HEK293 (cell line): Measurements from ENCODE around the gene DOCK8.

Experiments
- GLIS1 ChIP-seq: fragments of 450-650 bp; formaldehyde crosslinking; IDR thresholded peaks from 2 replicates; pipeline ENCODE4 v1.5.1; 2016; ENCODE audit warnings: missing biosample characterization, missing genetic modification characterization
- PATZ1 ChIP-seq: fragments of 450-650 bp; formaldehyde crosslinking; IDR thresholded peaks from 2 replicates; pipeline ENCODE4 v1.5.1; 2016; ENCODE audit warnings: missing biosample characterization, missing genetic modification characterization
- PRDM2 ChIP-seq: fragments of 450-650 bp; formaldehyde crosslinking; IDR thresholded peaks from 2 replicates; pipeline ENCODE4 v1.5.1; 2016; ENCODE audit warnings: missing biosample characterization, missing genetic modification characterization, borderline replicate concordance
- TRIM28 ChIP-seq: IDR thresholded peaks from 2 replicates; pipeline ENCODE4 v1.6.1; 2011; ENCODE audit warnings: low read length, control low read depth, borderline replicate concordance
- ZBTB17 ChIP-seq: fragments of 450-650 bp; formaldehyde crosslinking; IDR thresholded peaks from 2 replicates; pipeline ENCODE4 v1.5.1; 2016; ENCODE audit warnings: missing biosample characterization, missing genetic modification characterization
- ZBTB21 ChIP-seq: fragments of 450-650 bp; formaldehyde crosslinking; IDR thresholded peaks from 2 replicates; pipeline ENCODE4 v1.5.1; 2017; ENCODE audit warnings: missing biosample characterization, missing genetic modification characterization
- ZBTB49 ChIP-seq: fragments of 450-650 bp; formaldehyde crosslinking; IDR thresholded peaks from 2 replicates; pipeline ENCODE4 v1.5.1; 2016; ENCODE audit warnings: missing biosample characterization, missing genetic modification characterization, low read depth
- ZNF132 ChIP-seq: fragments of 450-650 bp; formaldehyde crosslinking; IDR thresholded peaks from 2 replicates; pipeline ENCODE4 v1.5.1; 2017; ENCODE audit warnings: missing biosample characterization, missing genetic modification characterization, borderline replicate concordance
- ZNF184 ChIP-seq: fragments of 450-650 bp; IDR thresholded peaks from 2 replicates; pipeline ENCODE4 v1.5.1; 2018; ENCODE audit warnings: missing biosample characterization, mild to moderate bottlenecking, missing genetic modification characterization
- ZNF266 ChIP-seq: fragments of 450-650 bp; formaldehyde crosslinking; IDR thresholded peaks from 2 replicates; pipeline ENCODE4 v1.5.1; 2016; ENCODE audit warnings: missing biosample characterization, missing genetic modification characterization, low read depth
- ZNF701 ChIP-seq: fragments of 450-650 bp; formaldehyde crosslinking; IDR thresholded peaks from 2 replicates; pipeline ENCODE4 v1.5.1; 2016; ENCODE audit warnings: missing biosample characterization, missing genetic modification characterization
- ZNF768 ChIP-seq: fragments of 450-650 bp; formaldehyde crosslinking; IDR thresholded peaks from 2 replicates; pipeline ENCODE4 v1.5.1; 2018; ENCODE audit warnings: missing biosample characterization, mild to moderate bottlenecking, missing genetic modification characterization
- ZSCAN16 ChIP-seq: fragments of 450-650 bp; formaldehyde crosslinking; IDR thresholded peaks from 2 replicates; pipeline ENCODE4 v1.5.1; 2016; ENCODE audit warnings: missing biosample characterization, missing genetic modification characterization
- TF ChIP-seq, protein P1 (sequence below): fragments of 450-650 bp; formaldehyde crosslinking; IDR thresholded peaks from 2 replicates; pipeline ENCODE4 v1.5.1; 2017; ENCODE audit warnings: missing biosample characterization, missing genetic modification characterization
- TF ChIP-seq, protein P2 (sequence below): fragments of 450-650 bp; formaldehyde crosslinking; IDR thresholded peaks from 2 replicates; pipeline ENCODE4 v1.5.1; 2016; ENCODE audit warnings: missing biosample characterization, missing genetic modification characterization
- TF ChIP-seq, protein P3 (sequence below): fragments of 450-650 bp; formaldehyde crosslinking; conservative IDR thresholded peaks from 2 replicates; pipeline ENCODE4 v1.5.1; 2016; ENCODE audit warnings: low read depth, missing biosample characterization, missing genetic modification characterization

Gene DOCK8

GRCh38 chr9:281741-282645 is 67.3 kb downstream of the DOCK8 start (continued):
- TF ChIP-seq PATZ1 (tag by site-specific recombination) (0 out of 2 replicates have a peak, but pooled peaks have one; percentile 28), ZBTB17 (tag by site-specific recombination) (peak; percentile 74), ZNF184 (tag by site-specific recombination) (no peak), GLIS1 (tag by site-specific recombination) (0 out of 2 replicates have a peak, but pooled peaks have one; percentile 24), ZBTB49 (no peak), ZBTB21 (tag by site-specific recombination) (no peak), ZNF132 (tag by site-specific recombination) (no peak), ZSCAN16 (tag by site-specific recombination) (no peak), ZNF768 (tag by site-specific recombination) (no peak), ZNF266 (no peak), PRDM2 (tag by site-specific recombination) (no peak), TRIM28 (0 out of 2 replicates have a peak, but pooled peaks have one; percentile 11), ZNF701 (tag by site-specific recombination) (0 out of 2 replicates have a peak, but pooled peaks have one; percentile 46)
- TF ChIP-seq, protein P1, sequence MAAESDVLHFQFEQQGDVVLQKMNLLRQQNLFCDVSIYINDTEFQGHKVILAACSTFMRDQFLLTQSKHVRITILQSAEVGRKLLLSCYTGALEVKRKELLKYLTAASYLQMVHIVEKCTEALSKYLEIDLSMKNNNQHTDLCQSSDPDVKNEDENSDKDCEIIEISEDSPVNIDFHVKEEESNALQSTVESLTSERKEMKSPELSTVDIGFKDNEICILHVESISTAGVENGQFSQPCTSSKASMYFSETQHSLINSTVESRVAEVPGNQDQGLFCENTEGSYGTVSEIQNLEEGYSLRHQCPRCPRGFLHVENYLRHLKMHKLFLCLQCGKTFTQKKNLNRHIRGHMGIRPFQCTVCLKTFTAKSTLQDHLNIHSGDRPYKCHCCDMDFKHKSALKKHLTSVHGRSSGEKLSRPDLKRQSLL (tag by site-specific recombination), result no peak
- TF ChIP-seq, protein P2, sequence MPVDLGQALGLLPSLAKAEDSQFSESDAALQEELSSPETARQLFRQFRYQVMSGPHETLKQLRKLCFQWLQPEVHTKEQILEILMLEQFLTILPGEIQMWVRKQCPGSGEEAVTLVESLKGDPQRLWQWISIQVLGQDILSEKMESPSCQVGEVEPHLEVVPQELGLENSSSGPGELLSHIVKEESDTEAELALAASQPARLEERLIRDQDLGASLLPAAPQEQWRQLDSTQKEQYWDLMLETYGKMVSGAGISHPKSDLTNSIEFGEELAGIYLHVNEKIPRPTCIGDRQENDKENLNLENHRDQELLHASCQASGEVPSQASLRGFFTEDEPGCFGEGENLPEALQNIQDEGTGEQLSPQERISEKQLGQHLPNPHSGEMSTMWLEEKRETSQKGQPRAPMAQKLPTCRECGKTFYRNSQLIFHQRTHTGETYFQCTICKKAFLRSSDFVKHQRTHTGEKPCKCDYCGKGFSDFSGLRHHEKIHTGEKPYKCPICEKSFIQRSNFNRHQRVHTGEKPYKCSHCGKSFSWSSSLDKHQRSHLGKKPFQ (tag by site-specific recombination), result no peak
- TF ChIP-seq, protein P3, sequence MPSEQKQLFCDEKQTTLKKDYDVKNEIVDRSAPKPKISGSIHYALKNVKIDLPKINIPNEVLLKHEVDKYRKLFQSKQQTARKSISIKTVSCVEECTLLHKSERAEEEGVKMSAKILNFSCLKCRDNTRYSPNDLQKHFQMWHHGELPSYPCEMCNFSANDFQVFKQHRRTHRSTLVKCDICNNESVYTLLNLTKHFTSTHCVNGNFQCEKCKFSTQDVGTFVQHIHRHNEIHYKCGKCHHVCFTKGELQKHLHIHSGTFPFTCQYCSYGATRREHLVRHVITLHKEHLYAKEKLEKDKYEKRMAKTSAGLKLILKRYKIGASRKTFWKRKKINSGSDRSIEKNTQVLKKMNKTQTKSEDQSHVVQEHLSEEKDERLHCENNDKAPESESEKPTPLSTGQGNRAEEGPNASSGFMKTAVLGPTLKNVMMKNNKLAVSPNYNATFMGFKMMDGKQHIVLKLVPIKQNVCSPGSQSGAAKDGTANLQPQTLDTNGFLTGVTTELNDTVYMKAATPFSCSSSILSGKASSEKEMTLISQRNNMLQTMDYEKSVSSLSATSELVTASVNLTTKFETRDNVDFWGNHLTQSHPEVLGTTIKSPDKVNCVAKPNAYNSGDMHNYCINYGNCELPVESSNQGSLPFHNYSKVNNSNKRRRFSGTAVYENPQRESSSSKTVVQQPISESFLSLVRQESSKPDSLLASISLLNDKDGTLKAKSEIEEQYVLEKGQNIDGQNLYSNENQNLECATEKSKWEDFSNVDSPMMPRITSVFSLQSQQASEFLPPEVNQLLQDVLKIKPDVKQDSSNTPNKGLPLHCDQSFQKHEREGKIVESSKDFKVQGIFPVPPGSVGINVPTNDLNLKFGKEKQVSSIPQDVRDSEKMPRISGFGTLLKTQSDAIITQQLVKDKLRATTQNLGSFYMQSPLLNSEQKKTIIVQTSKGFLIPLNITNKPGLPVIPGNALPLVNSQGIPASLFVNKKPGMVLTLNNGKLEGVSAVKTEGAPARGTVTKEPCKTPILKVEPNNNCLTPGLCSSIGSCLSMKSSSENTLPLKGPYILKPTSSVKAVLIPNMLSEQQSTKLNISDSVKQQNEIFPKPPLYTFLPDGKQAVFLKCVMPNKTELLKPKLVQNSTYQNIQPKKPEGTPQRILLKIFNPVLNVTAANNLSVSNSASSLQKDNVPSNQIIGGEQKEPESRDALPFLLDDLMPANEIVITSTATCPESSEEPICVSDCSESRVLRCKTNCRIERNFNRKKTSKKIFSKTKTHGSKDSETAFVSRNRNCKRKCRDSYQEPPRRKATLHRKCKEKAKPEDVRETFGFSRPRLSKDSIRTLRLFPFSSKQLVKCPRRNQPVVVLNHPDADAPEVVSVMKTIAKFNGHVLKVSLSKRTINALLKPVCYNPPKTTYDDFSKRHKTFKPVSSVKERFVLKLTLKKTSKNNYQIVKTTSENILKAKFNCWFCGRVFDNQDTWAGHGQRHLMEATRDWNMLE (tag by site-specific recombination), result 0 out of 2 replicates have a peak, but pooled peaks have one; percentile 19
